H1 (cell line): ENCODE data around the gene MICALL1. TPM values are rescaled to one million over a fixed set of nuclear protein-coding genes. Genes with fewer than 3 reads are reported as not detected.

Source experiments
- CTCF ChIA-PET: fragments of 300-600 bp; sonication (Branson Sonifier 250); formaldehyde crosslinking; loops from one replicate; lab custom pipeline; 2021; ENCODE audit not compliant: partially characterized antibody; lab: Charles Lee
- POLR2A ChIA-PET: fragments of 300-600 bp; sonication (Branson Sonifier 250); formaldehyde crosslinking; loops from one replicate; lab custom pipeline; 2021; ENCODE audit warnings: inconsistent platforms; ENCODE audit not compliant: partially characterized antibody; lab: Charles Lee
- DNase-seq, 2 experiments: peaks; one replicate each; pipeline versions ENCODE4 v3.0.0 to v3.0.0-alpha.2; 2010 to 2022; ENCODE audit warnings: low spot score in 2 of 2, low read depth in 1 of 2, mixed read lengths in 1 of 2
- FAIRE-seq: peaks from 2 replicates; lab custom pipeline; 2011; peaks lifted over from hg19 to GRCh38; lab: Jason Lieb, UNC
- H2AFZ ChIP-seq: 2 replicates; pipeline ENCODE4 v1.8.1; 2012; ENCODE audit warnings: low read length, inconsistent platforms
- H2AK5ac ChIP-seq: 2 replicates; pipeline ENCODE4 v1.6.1; 2013; ENCODE audit warnings: low read depth, low read length
- H2BK120ac ChIP-seq: replicated peaks from 2 replicates; pipeline ENCODE3; 2013; ENCODE audit warnings: low read depth, low read length, inconsistent platforms
- H2BK12ac ChIP-seq: 2 replicates; pipeline ENCODE4 v1.6.1; 2013; ENCODE audit warnings: low read depth, low read length
- H2BK15ac ChIP-seq: 2 replicates; pipeline ENCODE4 v1.6.1; 2013; ENCODE audit warnings: low read length
- H2BK20ac ChIP-seq: 2 replicates; pipeline ENCODE4 v1.6.1; 2013; ENCODE audit warnings: low read length
- H2BK5ac ChIP-seq: 2 replicates; pipeline ENCODE4 v1.6.1; 2013; ENCODE audit warnings: low read depth, low read length
- H3K14ac ChIP-seq: 2 replicates; pipeline ENCODE4 v1.6.1; 2013; ENCODE audit warnings: inconsistent platforms; ENCODE audit not compliant: insufficient read length
- H3K18ac ChIP-seq: 2 replicates; pipeline ENCODE4 v1.6.1; 2013; ENCODE audit warnings: low read length; ENCODE audit errors: extremely low read depth
- H3K23ac ChIP-seq: 2 replicates; pipeline ENCODE4 v1.6.1; 2013; ENCODE audit warnings: inconsistent platforms; ENCODE audit not compliant: insufficient read length
- H3K23me2 ChIP-seq: 2 replicates; pipeline ENCODE4 v1.6.1; 2013; ENCODE audit warnings: low read depth, low read length
- H3K27ac ChIP-seq: 2 replicates; pipeline ENCODE4 v1.6.1; 2011; ENCODE audit warnings: low read depth, low read length, inconsistent platforms
- H3K27me3 ChIP-seq, 4 experiments: replicated peaks in 1 of 4; 1 replicate in 1 of 4; 2 replicates in 3 of 4; pipeline versions ENCODE4 v1.6.1 to v1.8.1; 2011 to 2013; ENCODE audit warnings: low read length in 3 of 4, mild to moderate bottlenecking in 3 of 4, inconsistent platforms in 2 of 4, mixed read lengths in 2 of 4, moderate library complexity in 1 of 4; ENCODE audit not compliant: control insufficient read depth in 3 of 4, insufficient read depth in 3 of 4; ENCODE audit errors: extremely low read depth in 1 of 4
- H3K36me3 ChIP-seq, 4 experiments: 2 replicates each; pipeline versions ENCODE4 v1.6.1 to v1.8.1; 2011 to 2013; ENCODE audit warnings: mild to moderate bottlenecking in 4 of 4, low read length in 3 of 4, moderate library complexity in 2 of 4, control low read depth in 1 of 4, inconsistent platforms in 1 of 4; ENCODE audit not compliant: insufficient read depth in 4 of 4, control insufficient read depth in 2 of 4
- H3K4ac ChIP-seq: replicated peaks from 2 replicates; pipeline ENCODE3; 2013; ENCODE audit warnings: low read length, low read depth, mixed read lengths, inconsistent platforms; ENCODE audit not compliant: insufficient read length
- H3K4me1 ChIP-seq, 4 experiments: replicated peaks in 1 of 4; 1 replicate in 1 of 4; 2 replicates in 3 of 4; pipeline versions ENCODE4 v1.6.1 to v1.8.1; 2011 to 2013; ENCODE audit warnings: low read length in 3 of 4, inconsistent platforms in 2 of 4, mixed read lengths in 1 of 4; ENCODE audit not compliant: insufficient read depth in 4 of 4, control insufficient read depth in 3 of 4
- H3K4me2 ChIP-seq, 2 experiments: 2 replicates each; pipeline versions ENCODE4 v1.6.1 to v1.8.1; 2011 to 2013; ENCODE audit warnings: low read depth in 2 of 2, low read length in 2 of 2, control low read depth in 1 of 2, inconsistent platforms in 1 of 2, mild to moderate bottlenecking in 1 of 2; ENCODE audit not compliant: insufficient read depth in 1 of 2
- H3K4me3 ChIP-seq, 4 experiments: fragments of 200-600, 300-600 bp in 1 of 4; sonication (generic), shearing (Covaris generic), sonication (Bioruptor Twin) in 1 of 4; 2 replicates each; pipeline versions ENCODE4 v1.5.1 to v1.8.1; 2011 to 2016; ENCODE audit warnings: low read length in 4 of 4, low read depth in 3 of 4, control low read depth in 2 of 4, inconsistent platforms in 2 of 4, mild to moderate bottlenecking in 2 of 4, mixed read lengths in 1 of 4, moderate library complexity in 1 of 4; ENCODE audit not compliant: insufficient read depth in 2 of 4; ENCODE audit errors: extremely low read depth in 1 of 4
- H3K56ac ChIP-seq: replicated peaks from 2 replicates; pipeline ENCODE3; 2013; ENCODE audit warnings: low read depth, mild to moderate bottlenecking, mixed read lengths, low read length, inconsistent platforms; ENCODE audit not compliant: insufficient read length
- H3K79me1 ChIP-seq: 2 replicates; pipeline ENCODE4 v1.6.1; 2013; ENCODE audit warnings: low read depth, low read length, control low read depth
- H3K79me2 ChIP-seq, 2 experiments: 2 replicates each; pipeline versions ENCODE4 v1.6.1 to v1.8.1; 2012 to 2013; ENCODE audit warnings: low read length in 2 of 2, mild to moderate bottlenecking in 2 of 2, inconsistent platforms in 1 of 2; ENCODE audit not compliant: insufficient read depth in 2 of 2, control insufficient read depth in 1 of 2
- H3K9ac ChIP-seq, 4 experiments: replicated peaks in 1 of 4; 1 replicate in 1 of 4; 2 replicates in 3 of 4; pipeline versions ENCODE4 v1.6.1 to v1.8.1; 2011 to 2013; ENCODE audit warnings: low read depth in 3 of 4, low read length in 3 of 4, control low read depth in 2 of 4, mild to moderate bottlenecking in 2 of 4, moderate library complexity in 2 of 4, inconsistent platforms in 1 of 4; ENCODE audit errors: extremely low read depth in 1 of 4
- H3K9me3 ChIP-seq, 2 experiments: 2 replicates each; pipeline versions ENCODE4 v1.6.1 to v1.8.1; 2012 to 2013; ENCODE audit warnings: mild to moderate bottlenecking in 2 of 2, moderate library complexity in 2 of 2, control low read depth in 1 of 2, inconsistent platforms in 1 of 2, low read depth in 1 of 2, low read length in 1 of 2, mixed read lengths in 1 of 2; ENCODE audit not compliant: insufficient read depth in 2 of 2
- H4K20me1 ChIP-seq, 2 experiments: replicated peaks in 1 of 2; 2 replicates each; pipeline versions ENCODE3 to v1.8.1; 2011 to 2013; ENCODE audit warnings: inconsistent platforms in 2 of 2, low read length in 2 of 2, mild to moderate bottlenecking in 1 of 2; ENCODE audit not compliant: insufficient read depth in 2 of 2, control insufficient read depth in 1 of 2
- H4K5ac ChIP-seq: 2 replicates; pipeline ENCODE4 v1.6.1; 2013; ENCODE audit warnings: low read length, low read depth, mixed read lengths, inconsistent platforms; ENCODE audit not compliant: insufficient read length
- H4K8ac ChIP-seq: 2 replicates; pipeline ENCODE4 v1.8.0; 2013; ENCODE audit warnings: mild to moderate bottlenecking, moderate library complexity, low read length, inconsistent platforms; ENCODE audit not compliant: insufficient read depth; ENCODE audit errors: extremely low read depth
- H4K91ac ChIP-seq: replicated peaks from 2 replicates; pipeline ENCODE3; 2013; ENCODE audit warnings: low read length, mixed read lengths, inconsistent platforms; ENCODE audit not compliant: insufficient read length
- EP300 ChIP-seq, 2 experiments: IDR thresholded peaks; 1 replicate in 1 of 2; 2 replicates in 1 of 2; pipeline ENCODE4 v1.6.1; 2011 to 2012; ENCODE audit warnings: low read depth in 2 of 2, low read length in 2 of 2, mild to moderate bottlenecking in 2 of 2, borderline replicate concordance in 1 of 2, inconsistent platforms in 1 of 2, moderate library complexity in 1 of 2
- HDAC2 ChIP-seq, 2 experiments: fragments of 300-600 bp in 1 of 2; sonication (generic) in 1 of 2; IDR thresholded peaks; 2 replicates each; pipeline ENCODE4 v1.6.1; 2011 to 2012; ENCODE audit warnings: low read depth in 2 of 2, low read length in 2 of 2, mild to moderate bottlenecking in 2 of 2, moderate library complexity in 2 of 2, borderline replicate concordance in 1 of 2, inconsistent platforms in 1 of 2
- KDM4A ChIP-seq: IDR thresholded peaks from one replicate; pipeline ENCODE4 v1.7.1; 2012; ENCODE audit warnings: low read depth, mild to moderate bottlenecking, moderate library complexity, low read length, inconsistent platforms; ENCODE audit not compliant: severe bottlenecking
- MAX ChIP-seq: IDR thresholded peaks from 2 replicates; pipeline ENCODE4 v1.6.1; 2012; ENCODE audit warnings: inconsistent platforms
- POLR2A ChIP-seq, 2 experiments: IDR thresholded peaks; 1 replicate in 1 of 2; 2 replicates in 1 of 2; pipeline ENCODE4 v1.6.1; 2011; ENCODE audit warnings: low read depth in 2 of 2, low read length in 2 of 2, mild to moderate bottlenecking in 2 of 2; ENCODE audit errors: control extremely low read depth in 1 of 2
- RXRA ChIP-seq: IDR thresholded peaks from 2 replicates; pipeline ENCODE4 v1.6.1; 2011; ENCODE audit warnings: low read depth, mild to moderate bottlenecking, low read length, moderate library complexity; ENCODE audit not compliant: insufficient read depth
- SRF ChIP-seq: IDR thresholded peaks from 2 replicates; pipeline ENCODE4 v1.6.1; 2011; ENCODE audit warnings: mild to moderate bottlenecking, low read depth, low read length, moderate library complexity
- TAF1 ChIP-seq: IDR thresholded peaks from 2 replicates; pipeline ENCODE4 v1.6.1; 2011; ENCODE audit warnings: mild to moderate bottlenecking, low read depth, low read length
- ZNF274 ChIP-seq: IDR thresholded peaks from 2 replicates; pipeline ENCODE4 v1.7.0; 2012; ENCODE audit warnings: low read length, borderline replicate concordance; ENCODE audit errors: extremely low read depth
- WGBS, 2 experiments: shearing (Covaris generic) in 1 of 2; methylation state at CpG; one replicate each; pipeline versions ENCODE4 v1.1.6 to v1.1.7; 2013 to 2015; ENCODE audit warnings: low lambda C conversion rate in 2 of 2, mixed read lengths in 2 of 2, inconsistent platforms in 1 of 2, low coverage in 1 of 2, missing lambda C conversion rate in 1 of 2; ENCODE audit not compliant: insufficient replicate concordance in 2 of 2, insufficient coverage in 1 of 2, insufficient read length in 1 of 2; ENCODE audit errors: extremely low coverage in 1 of 2, missing lambda C conversion rate in 1 of 2; 5-methylcytosine and 5-hydroxymethylcytosine counted together
- polyA plus RNA-seq, 7 experiments: library from polyadenylated mRNA; depleted of rRNA in 3 of 7; stranded (reverse) in 5 of 7; unstranded in 2 of 7; fragments of >200 nt in 5 of 7; fragments of 200-250 nt in 2 of 7; gene quantifications; 1 replicate in 5 of 7; 2 replicates in 1 of 7; 4 replicates in 1 of 7; pipeline versions ENCODE4 v1.2.1 to v1.2.3, GENCODE V29; 2011 to 2013; ENCODE audit warnings: missing spikeins in 2 of 7, mixed read lengths in 2 of 7
- total RNA-seq: library from RNA; stranded (reverse); fragmentation: NEBNext Ultra II Directional; extraction: Animal tissue kit (Norgen Biotek cat#: 25700); gene quantifications from 2 replicates; pipeline ENCODE4 v1.2.1, GENCODE V29; 2021

Gene MICALL1
- total and polyA plus RNA-seq, 2 of the 8 experiments (the other 6 are each of a cell fraction or from before 2014, with no cell fraction given), result 17.7 to 32.1 TPM

DNA sequence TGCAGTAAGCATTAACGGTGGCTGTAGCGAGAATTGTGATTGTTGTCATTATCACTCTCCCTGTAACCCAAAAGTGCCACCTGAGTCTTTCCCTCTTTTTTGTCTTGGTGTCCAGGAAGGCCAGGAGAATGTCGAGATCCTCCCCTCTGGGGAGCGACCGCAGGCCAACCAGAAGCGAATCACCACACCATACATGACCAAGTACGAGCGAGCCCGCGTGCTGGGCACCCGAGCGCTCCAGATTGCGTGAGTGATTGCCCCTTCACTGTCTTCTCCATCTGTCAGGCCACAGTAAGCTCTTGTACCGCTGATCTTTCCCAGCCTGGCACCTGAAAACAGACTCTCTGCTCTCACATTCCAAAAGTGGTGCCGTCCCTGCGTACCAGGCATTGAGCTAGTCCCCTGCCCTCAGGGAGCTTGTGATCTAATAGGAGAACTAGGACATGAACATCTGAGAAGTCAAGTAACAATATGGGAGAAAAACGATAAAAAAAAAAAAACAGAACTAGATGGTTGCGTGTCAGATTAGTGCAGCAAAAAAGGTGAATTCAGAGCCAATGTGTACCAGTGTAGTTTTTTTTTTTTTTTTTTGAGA lies 53.2 kb downstream of the MICALL1 start:
- no peak overlapping the region for H3K18ac ChIP-seq

More for the DNA sequence above, 53.2 kb downstream of the MICALL1 start:
- Histone ChIP-seq H3K4me1 (no peaks in the 10 kb centered on the region), H2BK120ac (no peak overlapping the region), H3K27ac (no peak overlapping the region), H3K14ac (no peak overlapping the region), H4K5ac (no peak overlapping the region), H2BK20ac (no peak overlapping the region), H3K9ac (no peak overlapping the region), H2BK12ac (no peak overlapping the region), H2AFZ (no peak overlapping the region), H3K79me1 (peaks cover 6% of the 10 kb centered on the region), H3K4me2 (no peak overlapping the region), H4K20me1 (peaks cover 0 to 5% of the 10 kb centered on the region in 2 experiments), H3K79me2 (peaks cover 0 to 9% of the 10 kb centered on the region in 2 experiments; a peak in 2 of 4 replicates), H2AK5ac (no peak overlapping the region), H3K27me3 (no peaks in the 10 kb centered on the region), H3K56ac (no peak overlapping the region), H3K23me2 (peaks cover 2% of the 10 kb centered on the region; the same call in 1 of the 2 replicates), H3K9me3 (no peaks in the 10 kb centered on the region), H3K4me3 (no peak overlapping the region), H4K8ac (no peak overlapping the region), H3K23ac (no peak overlapping the region), H2BK5ac (no peak overlapping the region), H2BK15ac (no peak overlapping the region), H4K91ac (no peak overlapping the region), H3K4ac (no peak overlapping the region), H3K36me3 (peaks cover 16 to 45% (median 40%) of the 10 kb centered on the region in 4 experiments)
- no peak for DNase-seq
- WGBS, 2 experiments, result 97% methylated on average over 18 of the region's 18 CpGs; no CpG with 5 or more reads in 1 of the 2 experiments
- TF ChIP-seq RXRA, result no peak
- TF ChIP-seq TAF1, result no peak
- TF ChIP-seq KDM4A, result no peak
- TF ChIP-seq MAX, result no peak
- TF ChIP-seq POLR2A (IDR thresholded peaks at IDR 0.05; ENCODE audit: control extremely low read depth in 1 of 2, low read depth in 2 of 2, low read length in 2 of 2), result no peak
- no peak for TF ChIP-seq SRF
- no peak for TF ChIP-seq HDAC2 (IDR thresholded peaks at IDR 0.05; ENCODE audit: borderline replicate concordance in 1 of 2, low read depth in 2 of 2, low read length in 2 of 2)
- TF ChIP-seq EP300 (IDR thresholded peaks at IDR 0.05; ENCODE audit: borderline replicate concordance in 1 of 2, low read depth in 2 of 2, low read length in 2 of 2), result no peak
- no peak for TF ChIP-seq ZNF274
- ChIA-PET POLR2A (interaction anchor here (0.7 to 3.0 kb wide), 2 partner anchors 12 to 134 kb away, joined by 4 to 10 read pairs; no protein-coding TSS in a partner anchor), CTCF (interaction anchor here (0.7 to 2.1 kb wide), 6 partner anchors 8 to 135 kb away, joined by 3 to 5 read pairs (median 4); no protein-coding TSS in a partner anchor)
- FAIRE-seq, result no peak
